Stimulated activated CD8-positive, alpha-beta memory T cell treated with anti-CD3 and anti-CD28 coated beads, Interleukin-15, amount 100 ng/mL, for 1 hour (primary cell): ENCODE data around the gene KRT86.
"Not testable (repeated sequence)": the region's sequence is repeated elsewhere in the genome, so short reads cannot be mapped to it uniquely, and the experiment has no call there.

Experiments
- DNase-seq: peaks from one replicate; pipeline ENCODE4 v3.0.0-alpha.2; 2020; ENCODE audit warnings: low read depth

Gene KRT86

GRCh38 chr12:52294803-52295202, 20.4 kb downstream of the KRT86 start:
- no peak for DNase-seq

GRCh38 chr12:52295663-52296062, 21.2 kb downstream of the KRT86 start:
- DNase-seq, result no peak

- no peak for DNase-seq
These were observed 22.2 kb downstream of the KRT86 start for GRCh38 chr12:52296572-52297215.

GRCh38 chr12:52298677-52299190, 24.3 kb downstream of the KRT86 start:
- DNase-seq, result no peak

- no peak for DNase-seq
These were observed 26.6 kb downstream of the KRT86 start for GRCh38 chr12:52300796-52301691.

- not testable (repeated sequence) for DNase-seq
These were observed 27.3 kb downstream of the KRT86 start for GRCh38 chr12:52301721-52302120.

GRCh38 chr12:52302242-52302914, 27.9 kb downstream of the KRT86 start:
- not testable (repeated sequence) for DNase-seq

- DNase-seq, result not testable (repeated sequence)
These were observed 30.5 kb downstream of the KRT86 start for GRCh38 chr12:52304941-52305411.

GRCh38 chr12:52305921-52306705, 31.7 kb downstream of the KRT86 start:
- no peak for DNase-seq

GRCh38 chr12:52306731-52307130, 32.3 kb downstream of the KRT86 start:
- DNase-seq, result no peak

- DNase-seq, result no peak
These were observed 33.7 kb downstream of the KRT86 start for GRCh38 chr12:52307836-52308805.

GRCh38 chr12:52308806-52309425, 34.5 kb downstream of the KRT86 start:
- no peak for DNase-seq

- no peak for DNase-seq
These were observed 36.3 kb downstream of the KRT86 start for GRCh38 chr12:52310622-52311284.

GRCh38 chr12:52311285-52311648, 36.8 kb downstream of the KRT86 start:
- no peak for DNase-seq

GRCh38 chr12:52312086-52312485, 37.6 kb downstream of the KRT86 start:
- DNase-seq, result no peak

- DNase-seq, result no peak
These were observed 39.0 kb downstream of the KRT86 start for GRCh38 chr12:52313461-52313860.

- no peak for DNase-seq
These were observed 39.5 kb downstream of the KRT86 start for GRCh38 chr12:52313926-52314325.

- no peak for DNase-seq
These were observed 40.1 kb downstream of the KRT86 start for GRCh38 chr12:52314511-52314910.

GRCh38 chr12:52315721-52316120, 41.3 kb downstream of the KRT86 start:
- DNase-seq, result not testable (repeated sequence)
